T-cell (primary cell): Measurements from ENCODE around the gene CLPTM1L. TPM values are rescaled to one million over a fixed set of nuclear protein-coding genes. Genes with fewer than 3 reads are reported as not detected.

Experiments
- ATAC-seq, 4 experiments: fragments of 200-7000 bp in 3 of 4; fragments of 150-1000 bp in 1 of 4; cut with Tn5 transposase; replicated peaks in 1 of 4; 1 replicate in 3 of 4; 2 replicates in 1 of 4; pipeline ENCODE4 v1.10.0; 2021; ENCODE audit warnings: moderate library complexity in 3 of 4, mild to moderate bottlenecking in 2 of 4, moderate number of reproducible peaks in 1 of 4
- CTCF ChIA-PET, 2 donors: fragments of 300-600 bp; sonication (Branson Sonifier 250); formaldehyde crosslinking; loops; one replicate each; lab custom pipeline; 2022; ENCODE audit warnings: antibody characterized with exemption in 2 of 2; lab: Charles Lee
- POLR2A ChIA-PET, 2 donors: fragments of 300-600 bp; sonication (Branson Sonifier 250); formaldehyde crosslinking; loops; one replicate each; lab custom pipeline; 2022; ENCODE audit warnings: antibody characterized with exemption in 2 of 2; lab: Charles Lee
- DNase-seq, 35 experiments: peaks; one replicate each; pipeline versions ENCODE4 v3.0.0 to v3.0.0-alpha.2; 2013 to 2023
- H3K27ac ChIP-seq: one replicate; pipeline ENCODE4 v1.5.1; 2013; ENCODE audit warnings: low read length
- H3K27me3 ChIP-seq, 2 experiments: replicated peaks in 1 of 2; 1 replicate in 1 of 2; 2 replicates in 1 of 2; pipeline versions ENCODE4 v1.6.1 to v1.7.0; 2013; ENCODE audit warnings: low read length in 1 of 2, mixed read lengths in 1 of 2; ENCODE audit not compliant: control insufficient read depth in 2 of 2, insufficient read depth in 2 of 2; ENCODE audit errors: extremely low read depth in 1 of 2
- H3K36me3 ChIP-seq, 2 donors: 1 replicate in 1 of 2; 2 replicates in 1 of 2; pipeline versions ENCODE4 v1.6.1 to v1.7.0; 2013; ENCODE audit warnings: low read length in 1 of 2; ENCODE audit not compliant: control insufficient read depth in 2 of 2, insufficient read depth in 1 of 2; ENCODE audit errors: extremely low read depth in 1 of 2
- H3K4me1 ChIP-seq, 2 experiments: 1 replicate in 1 of 2; 2 replicates in 1 of 2; pipeline versions ENCODE4 v1.6.1 to v1.7.0; 2013; ENCODE audit warnings: low read length in 2 of 2, mixed read lengths in 1 of 2; ENCODE audit not compliant: insufficient read depth in 2 of 2, control insufficient read depth in 1 of 2; ENCODE audit errors: extremely low read depth in 1 of 2
- H3K4me3 ChIP-seq, 2 donors: 1 replicate in 1 of 2; 2 replicates in 1 of 2; pipeline versions ENCODE4 v1.5.1 to v1.7.0; 2013; ENCODE audit warnings: mild to moderate bottlenecking in 2 of 2, low read length in 1 of 2, moderate library complexity in 1 of 2; ENCODE audit not compliant: control insufficient read depth in 1 of 2; ENCODE audit errors: extremely low read depth in 1 of 2
- H3K9me3 ChIP-seq: 2 replicates; pipeline ENCODE4 v1.7.0; 2013
- H3K27ac Mint-ChIP-seq, 2 donors: one replicate each; pipeline ENCODE4 v1.8.0; 2020 to 2021; ENCODE audit warnings: mild to moderate bottlenecking in 2 of 2, mixed read lengths in 2 of 2
- H3K27me3 Mint-ChIP-seq, 2 donors: one replicate each; pipeline ENCODE4 v1.8.0; 2021 to 2022; ENCODE audit warnings: mixed read lengths in 2 of 2
- H3K36me3 Mint-ChIP-seq: one replicate; pipeline ENCODE4 v1.8.0; 2021; ENCODE audit warnings: mixed read lengths
- H3K4me1 Mint-ChIP-seq, 3 donors: one replicate each; pipeline ENCODE4 v1.8.0; 2020 to 2022; ENCODE audit warnings: mixed read lengths in 3 of 3, mild to moderate bottlenecking in 1 of 3
- H3K4me3 Mint-ChIP-seq, 3 donors: one replicate each; pipeline ENCODE4 v1.8.0; 2020 to 2022; ENCODE audit warnings: mild to moderate bottlenecking in 3 of 3, mixed read lengths in 3 of 3, moderate library complexity in 3 of 3
- H3K9me3 Mint-ChIP-seq, 3 donors: one replicate each; pipeline ENCODE4 v1.8.0; 2020 to 2022; ENCODE audit warnings: mixed read lengths in 3 of 3
- WGBS: methylation state at CpG from one replicate; pipeline ENCODE4 v1.1.5; 2013; ENCODE audit warnings: missing lambda C conversion rate; ENCODE audit not compliant: insufficient coverage; 5-methylcytosine and 5-hydroxymethylcytosine counted together
- total RNA-seq, 35 experiments: library from RNA in 6 of 35; stranded (reverse) in 6 of 35; fragments of 120-200 nt in 1 of 35; gene quantifications; one replicate each; pipeline versions ENCODE4 v1.2.1 to v1.2.4 and lab custom pipeline; 2013 to 2026

Gene CLPTM1L
- total RNA-seq, 5 donors from 2014 or later (not counting 1 experiment from before 2014, with no cell fraction given): 70.9 to 91.0 (median 82.1) TPM

DNA sequence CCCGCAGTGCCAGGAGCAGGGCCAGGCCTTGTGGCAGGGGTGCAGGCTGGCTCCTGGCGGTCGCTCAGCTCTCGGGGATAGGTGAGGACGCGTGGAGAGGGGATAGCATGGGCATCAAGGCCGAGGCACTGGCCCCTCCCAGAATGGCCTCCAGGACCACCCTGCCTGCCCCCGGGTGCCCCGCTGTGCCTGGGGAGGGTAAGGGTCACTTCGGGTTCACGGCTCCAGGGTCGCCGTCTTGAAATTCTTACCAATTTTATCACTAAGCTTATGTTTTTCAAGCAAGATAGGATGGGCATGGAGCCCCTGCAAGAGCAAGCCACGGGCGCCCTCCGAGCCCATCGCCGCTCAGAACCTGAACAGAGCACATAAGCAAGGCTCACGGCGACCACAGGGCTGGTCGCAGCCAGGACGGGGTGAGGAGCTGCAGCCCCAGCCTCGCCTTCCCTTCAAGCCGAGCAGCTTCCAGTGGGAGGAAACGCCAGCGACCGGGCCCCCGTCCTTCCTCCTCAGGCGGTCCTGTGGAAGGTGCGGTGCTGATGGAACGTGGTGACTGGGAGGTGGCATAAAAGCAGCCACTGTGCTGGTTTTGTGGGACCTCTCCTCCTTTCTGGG is 14.2 kb upstream of the CLPTM1L start:
- H3K4me3 ChIP-seq: no peak overlapping the region
- DNase-seq: no peak
- POLR2A ChIA-PET: no interaction called here

DNA sequence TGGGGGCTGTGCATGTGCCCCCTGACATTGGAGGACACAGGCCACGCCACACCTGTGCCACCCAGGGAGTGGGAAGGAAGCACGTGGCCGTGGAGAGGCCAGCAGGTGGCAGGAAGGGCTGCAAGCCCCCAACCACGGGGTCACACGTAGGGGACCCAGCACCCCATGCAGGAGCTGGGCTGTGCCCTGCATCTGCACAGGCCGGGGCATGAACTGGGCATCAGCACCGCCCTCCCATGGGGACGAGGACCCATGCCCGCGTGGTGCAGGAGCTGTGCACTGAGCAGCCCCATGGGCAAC is 13.8 kb upstream of the CLPTM1L start:
- H3K4me3 Mint-ChIP-seq: no peak overlapping the region
- ATAC-seq (no peak), DNase-seq (no peak)
- POLR2A ChIA-PET: no interaction called here
- Histone ChIP-seq H3K4me1 (no peaks in the 10 kb centered on the region), H3K27me3 (peaks cover 0 to 74% of the 10 kb centered on the region in 2 experiments), H3K36me3 (no peaks in the 10 kb centered on the region), H3K4me3 (no peak overlapping the region), H3K9me3 (no peaks in the 10 kb centered on the region), H3K27ac (no peak overlapping the region)
- no peak overlapping the region for H3K27ac Mint-ChIP-seq
- H3K4me1 Mint-ChIP-seq: no peaks in the 10 kb centered on the region
- peaks cover 5 to 31% of the 10 kb centered on the region in 2 donors for H3K27me3 Mint-ChIP-seq
- H3K9me3 Mint-ChIP-seq: no peaks in the 10 kb centered on the region
- H3K36me3 Mint-ChIP-seq: no peaks in the 10 kb centered on the region
- WGBS: 70% methylated on average over 10 of the region's 10 CpGs
- CTCF ChIA-PET: interaction anchor here in 1 of 2 donors (0.5 kb wide), 1 partner anchor 377 kb away, joined by 4 read pairs; no protein-coding TSS in a partner anchor

More for the DNA sequence above, 14.2 kb upstream of the CLPTM1L start:
- H3K9me3 Mint-ChIP-seq: no peaks in the 10 kb centered on the region
- no peak overlapping the region for H3K27ac ChIP-seq
- CTCF ChIA-PET: interaction anchor here in 1 of 2 donors (0.5 kb wide), 1 partner anchor 377 kb away, joined by 4 read pairs; no protein-coding TSS in a partner anchor
- no peak overlapping the region for H3K27ac Mint-ChIP-seq
- no peaks in the 10 kb centered on the region for H3K9me3 ChIP-seq
- no peaks in the 10 kb centered on the region for H3K4me1 Mint-ChIP-seq
- no peaks in the 10 kb centered on the region for H3K4me1 ChIP-seq
- ATAC-seq: no peak
- WGBS: 75% methylated on average over 20 of the region's 31 CpGs
- H3K27me3 ChIP-seq: peaks cover 0 to 76% of the 10 kb centered on the region in 2 experiments
- H3K36me3 Mint-ChIP-seq: no peaks in the 10 kb centered on the region
- H3K27me3 Mint-ChIP-seq: peaks cover 5 to 36% of the 10 kb centered on the region in 2 donors
- no peaks in the 10 kb centered on the region for H3K36me3 ChIP-seq
- no peak overlapping the region for H3K4me3 Mint-ChIP-seq

DNA sequence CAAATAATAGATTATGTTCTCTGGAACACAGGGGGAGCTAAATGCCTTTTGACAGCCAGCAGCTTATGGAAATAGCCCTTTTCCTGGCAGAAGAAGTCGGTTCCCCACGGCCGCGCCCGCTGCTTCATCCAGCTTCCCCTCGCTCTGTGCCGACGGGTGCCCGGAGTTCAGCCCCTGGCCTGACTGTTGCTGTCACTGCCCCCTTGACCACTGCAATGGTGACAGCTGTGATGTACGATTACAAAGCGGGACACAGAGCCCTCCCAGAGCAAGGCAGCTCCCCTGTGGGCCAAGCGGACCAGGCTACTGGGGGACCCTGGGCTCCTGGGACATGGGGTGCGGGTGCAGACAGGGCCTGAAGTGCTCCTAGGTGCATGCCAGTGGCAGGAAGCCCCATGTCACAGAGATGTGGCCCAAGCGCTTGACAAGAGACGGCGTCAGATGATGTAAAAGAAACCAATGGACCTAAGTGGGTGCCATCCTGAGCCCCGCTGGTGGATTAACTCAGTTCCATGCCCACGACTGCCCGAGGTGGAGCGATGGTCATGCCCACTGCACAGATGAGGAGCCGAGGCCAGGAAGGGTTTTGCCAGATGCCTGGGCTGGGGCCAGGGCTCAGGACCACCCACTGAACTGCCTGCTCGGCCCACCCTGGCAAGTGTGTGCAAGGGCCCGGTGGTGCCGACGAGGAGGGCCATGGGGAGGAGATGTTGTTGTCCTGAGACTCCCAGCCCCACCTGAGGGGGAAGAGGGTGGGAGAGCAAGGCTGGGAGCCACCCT is 13.2 kb upstream of the CLPTM1L start:
- Histone ChIP-seq H3K4me1 (no peaks in the 10 kb centered on the region), H3K4me3 (no peak overlapping the region), H3K9me3 (no peaks in the 10 kb centered on the region), H3K27me3 (peaks cover 0 to 68% of the 10 kb centered on the region in 2 experiments), H3K27ac (no peak overlapping the region), H3K36me3 (no peaks in the 10 kb centered on the region)
- DNase-seq: no peak
- Mint-ChIP-seq H3K27me3 (peaks cover 0 to 26% of the 10 kb centered on the region in 2 donors), H3K4me1 (no peaks in the 10 kb centered on the region), H3K36me3 (no peaks in the 10 kb centered on the region), H3K4me3 (no peak overlapping the region), H3K9me3 (no peaks in the 10 kb centered on the region), H3K27ac (no peak overlapping the region)
- CTCF ChIA-PET: no interaction called here
- WGBS: 92% methylated on average over 25 of the region's 25 CpGs
- no peak for ATAC-seq
- POLR2A ChIA-PET: no interaction called here

DNA sequence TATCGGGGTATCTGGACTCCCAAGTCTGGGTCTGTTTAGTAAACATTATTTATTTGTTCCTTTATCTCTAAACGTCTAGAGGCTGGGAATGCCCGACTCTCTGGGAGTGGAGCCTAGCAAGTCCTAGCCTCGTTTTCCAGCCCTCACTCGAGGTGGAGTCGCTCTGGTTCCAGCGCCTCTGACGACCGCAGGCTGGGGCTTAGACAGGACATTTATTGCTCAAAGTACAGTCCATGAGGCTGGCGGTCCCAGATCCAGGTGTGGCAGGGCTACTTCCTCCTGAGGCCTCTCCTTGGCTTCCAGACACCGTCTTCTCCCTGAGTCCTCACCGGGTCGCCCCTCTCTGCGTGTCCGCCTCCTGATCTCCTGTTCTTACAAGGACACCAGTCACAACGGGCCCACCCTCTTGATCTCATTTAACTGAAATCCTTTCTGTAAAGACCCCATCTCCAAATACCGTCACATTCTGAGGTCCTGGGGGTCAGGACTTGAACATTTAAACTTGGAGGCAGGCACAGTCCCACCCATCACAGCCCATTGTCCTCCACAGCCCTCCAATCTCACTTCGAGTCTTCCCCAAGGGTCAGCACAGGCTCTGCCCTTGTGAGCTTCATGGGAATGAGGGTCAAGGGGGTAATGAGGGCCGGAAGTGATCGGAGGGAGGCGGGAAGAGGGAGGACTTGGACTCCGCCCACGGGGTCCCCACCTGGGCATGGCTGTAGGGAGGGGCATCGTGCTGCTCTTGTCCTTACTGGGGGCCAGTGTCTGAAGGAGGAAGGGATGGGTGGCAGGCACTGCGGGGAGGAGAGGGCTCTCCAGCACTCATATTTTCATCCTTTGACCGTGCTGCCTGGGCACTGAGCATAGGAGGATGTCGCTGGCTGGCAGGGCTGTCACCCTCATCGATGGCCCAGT is 12.2 kb upstream of the CLPTM1L start:
- no peak overlapping the region for H3K4me3 ChIP-seq
- DNase-seq (no peak), ATAC-seq (no peak)
- Mint-ChIP-seq H3K36me3 (no peaks in the 10 kb centered on the region), H3K4me1 (no peaks in the 10 kb centered on the region), H3K9me3 (no peaks in the 10 kb centered on the region), H3K27ac (no peak overlapping the region), H3K27me3 (peaks cover 0 to 17% of the 10 kb centered on the region in 2 donors), H3K4me3 (no peak overlapping the region)
- no peaks in the 10 kb centered on the region for H3K9me3 ChIP-seq
- no peaks in the 10 kb centered on the region for H3K36me3 ChIP-seq
- no peak overlapping the region for H3K27ac ChIP-seq
- H3K4me1 ChIP-seq: no peaks in the 10 kb centered on the region
- H3K27me3 ChIP-seq: peaks cover 0 to 58% of the 10 kb centered on the region in 2 experiments
- CTCF ChIA-PET: no interaction called here
- WGBS: 83% methylated on average over 22 of the region's 28 CpGs
- POLR2A ChIA-PET: no interaction called here

DNA sequence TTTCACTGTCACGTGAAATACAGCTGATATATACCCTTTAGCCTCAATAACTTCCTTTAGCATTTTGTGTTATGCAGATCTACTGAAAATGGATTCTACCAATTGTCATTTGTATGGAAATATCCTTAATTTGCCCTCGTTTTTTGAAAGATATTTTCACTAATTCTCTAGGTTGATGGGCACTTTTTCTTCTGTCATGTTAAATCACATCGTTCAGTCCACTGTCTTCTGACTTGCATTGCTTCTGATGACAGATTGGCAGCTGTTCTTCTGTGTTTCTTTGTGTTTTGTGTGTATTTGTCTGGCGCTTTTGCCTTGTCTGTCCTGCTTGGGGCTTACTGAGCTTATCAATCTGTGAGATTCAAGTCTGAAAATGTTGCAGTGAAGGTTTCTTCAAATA is 9.7 kb upstream of the CLPTM1L start:
- Mint-ChIP-seq H3K4me1 (no peaks in the 10 kb centered on the region), H3K4me3 (no peak overlapping the region), H3K9me3 (no peaks in the 10 kb centered on the region), H3K27me3 (peaks cover 0 to 10% of the 10 kb centered on the region in 2 donors), H3K27ac (no peak overlapping the region), H3K36me3 (no peaks in the 10 kb centered on the region)
- no peaks in the 10 kb centered on the region for H3K36me3 ChIP-seq
- no peak overlapping the region for H3K27ac ChIP-seq
- no peak for DNase-seq
- peaks cover 0 to 35% of the 10 kb centered on the region in 2 experiments for H3K27me3 ChIP-seq
- no peak for ATAC-seq
- 50% methylated on average over 2 of the region's 4 CpGs for WGBS
- no peaks in the 10 kb centered on the region for H3K4me1 ChIP-seq
- H3K4me3 ChIP-seq: no peak overlapping the region
- CTCF ChIA-PET: interaction anchor here in 1 of 2 donors (0.7 kb wide), 1 partner anchor 242 kb away, joined by 3 read pairs; no protein-coding TSS in a partner anchor
- H3K9me3 ChIP-seq: no peaks in the 10 kb centered on the region
- POLR2A ChIA-PET: interaction anchor here in 1 of 2 donors (0.5 kb wide), 1 partner anchor 24 kb away, joined by 4 read pairs; no protein-coding TSS in a partner anchor
